H9 (cell line): Measurements from ENCODE around the gene TRPC4AP. TPM values are rescaled to one million over a fixed set of nuclear protein-coding genes. Genes with fewer than 3 reads are reported as not detected.
A peak's percentile ranks its signal among the peaks of the same experiment; 100 is the strongest.

ENCODE experiments used
- DNase-seq: peaks from one replicate; pipeline ENCODE4 v3.0.0-alpha.2; 2017
- H2AFZ ChIP-seq: one replicate; pipeline ENCODE4 v1.6.1; 2013; ENCODE audit warnings: mild to moderate bottlenecking, low read length, control low read depth, moderate library complexity
- H2AK5ac ChIP-seq: 2 replicates; pipeline ENCODE4 v1.6.1; 2013; ENCODE audit warnings: low read length, control low read depth, mixed read lengths; ENCODE audit not compliant: insufficient read length
- H2BK120ac ChIP-seq: one replicate; pipeline ENCODE4 v1.6.1; 2013; ENCODE audit warnings: low read depth, mild to moderate bottlenecking, low read length, control low read depth, inconsistent platforms; ENCODE audit not compliant: poor library complexity, severe bottlenecking
- H2BK12ac ChIP-seq: 2 replicates; pipeline ENCODE4 v1.6.1; 2013; ENCODE audit warnings: low read length, control low read depth, mixed read lengths, low read depth; ENCODE audit not compliant: insufficient read length
- H2BK15ac ChIP-seq: 2 replicates; pipeline ENCODE4 v1.6.1; 2013; ENCODE audit warnings: low read depth, low read length, control low read depth
- H2BK20ac ChIP-seq: one replicate; pipeline ENCODE4 v1.6.1; 2013; ENCODE audit warnings: low read depth, mild to moderate bottlenecking, low read length, control low read depth, inconsistent platforms; ENCODE audit not compliant: poor library complexity, severe bottlenecking
- H2BK5ac ChIP-seq: 2 replicates; pipeline ENCODE4 v1.6.1; 2013; ENCODE audit warnings: low read length, control low read depth, mixed read lengths; ENCODE audit not compliant: insufficient read length
- H3K14ac ChIP-seq: 2 replicates; pipeline ENCODE4 v1.6.1; 2013; ENCODE audit warnings: low read length, control low read depth; ENCODE audit not compliant: insufficient read depth
- H3K18ac ChIP-seq: 2 replicates; pipeline ENCODE4 v1.6.1; 2013; ENCODE audit warnings: low read depth, mild to moderate bottlenecking, mixed read lengths, low read length, control low read depth; ENCODE audit not compliant: insufficient read length
- H3K23ac ChIP-seq: 2 replicates; pipeline ENCODE4 v1.6.1; 2013; ENCODE audit warnings: low read length, control low read depth, mixed read lengths, low read depth; ENCODE audit not compliant: insufficient read length
- H3K23me2 ChIP-seq: 2 replicates; pipeline ENCODE4 v1.6.1; 2013; ENCODE audit warnings: low read depth, mild to moderate bottlenecking, mixed read lengths, low read length, control low read depth; ENCODE audit not compliant: insufficient read length, poor library complexity, severe bottlenecking
- H3K27ac ChIP-seq: 2 replicates; pipeline ENCODE4 v1.5.1; 2013; ENCODE audit warnings: low read length, control low read depth, mixed read lengths, low read depth; ENCODE audit not compliant: insufficient read length
- H3K27me3 ChIP-seq: 2 replicates; pipeline ENCODE4 v1.6.1; 2013; ENCODE audit warnings: low read length, control low read depth, inconsistent platforms; ENCODE audit not compliant: insufficient read depth
- H3K4ac ChIP-seq: 2 replicates; pipeline ENCODE4 v1.6.1; 2013; ENCODE audit warnings: low read depth, mild to moderate bottlenecking, control low read depth, inconsistent platforms, low read length, moderate library complexity
- H3K4me1 ChIP-seq: 2 replicates; pipeline ENCODE4 v1.6.1; 2013; ENCODE audit warnings: low read length, control low read depth, inconsistent platforms; ENCODE audit not compliant: insufficient read depth
- H3K4me2 ChIP-seq: 2 replicates; pipeline ENCODE4 v1.6.1; 2013; ENCODE audit warnings: low read length, control low read depth, mixed read lengths; ENCODE audit not compliant: insufficient read length, insufficient read depth
- H3K56ac ChIP-seq: 2 replicates; pipeline ENCODE4 v1.6.1; 2013; ENCODE audit warnings: low read depth, mild to moderate bottlenecking, mixed read lengths, low read length, control low read depth; ENCODE audit not compliant: insufficient read length
- H3K79me1 ChIP-seq: 2 replicates; pipeline ENCODE4 v1.6.1; 2013; ENCODE audit warnings: low read depth, mild to moderate bottlenecking, moderate library complexity, low read length, control low read depth, inconsistent platforms; ENCODE audit not compliant: insufficient read depth, poor library complexity, severe bottlenecking
- H3K79me2 ChIP-seq: 2 replicates; pipeline ENCODE4 v1.6.1; 2013; ENCODE audit warnings: low read length, control low read depth, inconsistent platforms; ENCODE audit not compliant: insufficient read depth
- H3K9ac ChIP-seq: 2 replicates; pipeline ENCODE4 v1.6.1; 2013; ENCODE audit warnings: low read length, control low read depth, mixed read lengths; ENCODE audit not compliant: insufficient read length; ENCODE audit errors: extremely low read depth
- H3K9me3 ChIP-seq: one replicate; pipeline ENCODE4 v1.6.1; 2013; ENCODE audit warnings: low read depth, low read length, inconsistent platforms; ENCODE audit not compliant: control insufficient read depth
- H3T11ph ChIP-seq: one replicate; pipeline ENCODE4 v1.6.1; 2013; ENCODE audit warnings: mild to moderate bottlenecking, low read length, control low read depth, inconsistent platforms
- H4K20me1 ChIP-seq: one replicate; pipeline ENCODE4 v1.6.1; 2013; ENCODE audit not compliant: control insufficient read depth, insufficient read length, insufficient read depth
- H4K5ac ChIP-seq: 2 replicates; pipeline ENCODE4 v1.6.1; 2013; ENCODE audit warnings: low read depth, mild to moderate bottlenecking, mixed read lengths, low read length, control low read depth; ENCODE audit not compliant: insufficient read length
- H4K8ac ChIP-seq: replicated peaks from 2 replicates; pipeline ENCODE4 v1.6.1; 2013; ENCODE audit warnings: low read length, control low read depth, mixed read lengths, low read depth; ENCODE audit not compliant: insufficient read length
- H4K91ac ChIP-seq: 2 replicates; pipeline ENCODE4 v1.6.1; 2013; ENCODE audit warnings: low read depth, mild to moderate bottlenecking, moderate library complexity, mixed read lengths, low read length, control low read depth; ENCODE audit not compliant: insufficient read length
- H3K27ac Mint-ChIP-seq, 3 experiments: 2 replicates in 2 of 3; 3 replicates in 1 of 3; pipeline ENCODE4 v1.8.0; 2020 to 2021; ENCODE audit warnings: mixed read lengths in 3 of 3, mild to moderate bottlenecking in 1 of 3, moderate library complexity in 1 of 3
- H3K27me3 Mint-ChIP-seq: 2 replicates; pipeline ENCODE4 v1.8.0; 2021; ENCODE audit warnings: low read depth, mild to moderate bottlenecking, moderate library complexity, mixed read lengths
- H3K36me3 Mint-ChIP-seq, 3 experiments: 2 replicates in 2 of 3; 3 replicates in 1 of 3; pipeline ENCODE4 v1.8.0; 2020 to 2021; ENCODE audit warnings: low read depth in 3 of 3, mixed read lengths in 3 of 3; ENCODE audit not compliant: insufficient read depth in 1 of 3
- H3K4me1 Mint-ChIP-seq, 2 experiments: 2 replicates each; pipeline ENCODE4 v1.8.0; 2020; ENCODE audit warnings: mixed read lengths in 2 of 2
- H3K4me3 Mint-ChIP-seq, 2 experiments: 2 replicates in 1 of 2; 3 replicates in 1 of 2; pipeline ENCODE4 v1.8.0; 2020 to 2021; ENCODE audit warnings: mild to moderate bottlenecking in 2 of 2, mixed read lengths in 2 of 2, moderate library complexity in 1 of 2
- H3K9me3 Mint-ChIP-seq, 2 experiments: 2 replicates in 1 of 2; 3 replicates in 1 of 2; pipeline ENCODE4 v1.8.0; 2020; ENCODE audit warnings: mild to moderate bottlenecking in 2 of 2, mixed read lengths in 2 of 2, moderate library complexity in 1 of 2
- WGBS: extraction: QIAGEN DNeasy Blood & Tissue Kit; methylation state at CpG from one replicate; pipeline ENCODE4 v1.1.7; 2013; ENCODE audit warnings: missing lambda C conversion rate, low lambda C conversion rate, mixed read lengths; ENCODE audit not compliant: insufficient read length; ENCODE audit errors: extremely low coverage; 5-methylcytosine and 5-hydroxymethylcytosine counted together
- total RNA-seq: library from RNA; stranded (reverse); gene quantifications from 2 replicates; pipeline ENCODE4 v1.2.1, GENCODE V29; 2021
- TF ChIP-seq, protein P1 (sequence below): fragments of 200-600 bp; sonication (generic); conservative IDR thresholded peaks from 3 replicates; pipeline ENCODE4 v1.8.0; 2021; ENCODE audit warnings: antibody characterized with exemption, mild to moderate bottlenecking

The TRPC4AP gene
- total RNA-seq, 1 experiment from 2014 or later: 93.9 TPM

DNA sequence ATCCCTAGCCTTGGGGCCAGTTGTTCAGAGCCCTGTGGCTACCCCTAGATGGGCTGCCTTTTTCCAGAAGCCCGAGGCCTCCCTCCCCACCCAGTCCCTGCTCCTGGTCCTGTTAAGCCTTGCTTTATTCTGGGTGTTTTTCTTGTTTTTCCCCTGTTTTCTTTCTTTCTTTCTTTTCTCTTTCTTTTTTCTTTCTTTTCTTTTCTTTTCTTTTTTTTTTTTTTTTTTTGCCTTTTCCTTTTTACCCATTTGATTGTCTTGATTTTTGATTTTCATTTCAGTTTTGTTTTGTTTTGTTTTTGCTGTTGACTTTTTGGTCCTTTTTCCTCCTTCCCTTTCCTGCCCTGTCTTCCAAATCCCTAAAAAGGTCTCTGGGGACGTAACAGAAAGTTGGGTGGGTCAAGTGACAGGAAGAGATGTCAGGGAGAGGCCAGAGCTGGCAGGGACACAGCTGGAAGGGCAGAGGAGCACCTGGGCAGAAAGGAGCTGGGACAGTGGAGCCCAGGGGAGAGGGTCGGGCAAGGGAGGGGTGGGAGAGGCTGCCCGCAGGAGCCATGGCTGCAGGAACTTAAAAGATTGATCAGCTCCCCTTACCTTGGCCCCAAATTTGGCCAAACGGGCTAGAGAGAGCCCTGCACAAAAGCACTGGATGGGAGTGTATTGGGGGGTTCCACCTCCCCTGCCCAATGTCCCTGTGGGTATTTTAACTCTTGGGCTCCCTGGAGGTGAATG, 109.4 kb downstream of the TRPC4AP start:
- no peak overlapping the region for H2BK20ac ChIP-seq
- H4K91ac ChIP-seq: no peak overlapping the region
- H4K8ac ChIP-seq: no peak overlapping the region
- H3K4ac ChIP-seq: no peak overlapping the region
- H3K79me1 ChIP-seq: no peaks in the 10 kb centered on the region
- no peak overlapping the region for H2BK12ac ChIP-seq
- peaks cover 3% of the 10 kb centered on the region; the same call in 1 of the 2 replicates for H3K4me1 ChIP-seq
- no peaks in the 10 kb centered on the region for H4K20me1 ChIP-seq
- no peak overlapping the region for H3K56ac ChIP-seq
- no peak for DNase-seq
- H4K5ac ChIP-seq: no peak overlapping the region
- no peak overlapping the region for H3K9ac ChIP-seq
- H3K79me2 ChIP-seq: no peaks in the 10 kb centered on the region
- H2AFZ ChIP-seq: no peak overlapping the region
- no peaks in the 10 kb centered on the region for H3K27me3 ChIP-seq
- H2BK120ac ChIP-seq: no peak overlapping the region
- H3K23ac ChIP-seq: no peak overlapping the region
- no peak overlapping the region for H3K14ac ChIP-seq
- no peak overlapping the region for H2BK15ac ChIP-seq
- Mint-ChIP-seq H3K27me3 (peaks cover 96% of the 10 kb centered on the region), H3K4me1 (peaks cover 69 to 71% of the 10 kb centered on the region in 2 experiments), H3K9me3 (peaks cover 0 to 6% of the 10 kb centered on the region in 2 experiments; a peak in 2 of 5 replicates), H3K4me3 (peak overlapping the region in 1 of 2 experiments; percentile 33; a peak in 2 of 5 replicates), H3K36me3 (no peaks in the 10 kb centered on the region), H3K27ac (no peak overlapping the region; a peak in 1 of 7 replicates)
- H3K9me3 ChIP-seq: no peaks in the 10 kb centered on the region
- TF ChIP-seq, protein P1, sequence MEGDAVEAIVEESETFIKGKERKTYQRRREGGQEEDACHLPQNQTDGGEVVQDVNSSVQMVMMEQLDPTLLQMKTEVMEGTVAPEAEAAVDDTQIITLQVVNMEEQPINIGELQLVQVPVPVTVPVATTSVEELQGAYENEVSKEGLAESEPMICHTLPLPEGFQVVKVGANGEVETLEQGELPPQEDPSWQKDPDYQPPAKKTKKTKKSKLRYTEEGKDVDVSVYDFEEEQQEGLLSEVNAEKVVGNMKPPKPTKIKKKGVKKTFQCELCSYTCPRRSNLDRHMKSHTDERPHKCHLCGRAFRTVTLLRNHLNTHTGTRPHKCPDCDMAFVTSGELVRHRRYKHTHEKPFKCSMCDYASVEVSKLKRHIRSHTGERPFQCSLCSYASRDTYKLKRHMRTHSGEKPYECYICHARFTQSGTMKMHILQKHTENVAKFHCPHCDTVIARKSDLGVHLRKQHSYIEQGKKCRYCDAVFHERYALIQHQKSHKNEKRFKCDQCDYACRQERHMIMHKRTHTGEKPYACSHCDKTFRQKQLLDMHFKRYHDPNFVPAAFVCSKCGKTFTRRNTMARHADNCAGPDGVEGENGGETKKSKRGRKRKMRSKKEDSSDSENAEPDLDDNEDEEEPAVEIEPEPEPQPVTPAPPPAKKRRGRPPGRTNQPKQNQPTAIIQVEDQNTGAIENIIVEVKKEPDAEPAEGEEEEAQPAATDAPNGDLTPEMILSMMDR: no peak
- H3K18ac ChIP-seq: no peak overlapping the region
- no peak overlapping the region for H2AK5ac ChIP-seq
- WGBS: no CpG with 5 or more reads among the region's 5 CpGs
- H3T11ph ChIP-seq: no peak overlapping the region
- H3K23me2 ChIP-seq: no peaks in the 10 kb centered on the region
- no peak overlapping the region for H2BK5ac ChIP-seq
- no peak overlapping the region for H3K27ac ChIP-seq
- H3K4me2 ChIP-seq: peak overlapping the region; percentile 21
